Bronchial epithelial cell (primary cell): Measurements from ENCODE around the gene TPM2. TPM values are rescaled to one million over a fixed set of nuclear protein-coding genes. Genes with fewer than 3 reads are reported as not detected.
A peak's percentile ranks its signal among the peaks of the same experiment; 100 is the strongest.

Experiments used
- DNase-seq: peaks from one replicate; pipeline ENCODE4 v3.0.0-alpha.2; 2010; ENCODE audit warnings: low read depth
- FAIRE-seq: peaks from 2 replicates; lab custom pipeline; 2011; peaks lifted over from hg19 to GRCh38; lab: Jason Lieb, UNC
- H3K27me3 ChIP-seq: 2 replicates; pipeline ENCODE4 v1.5.1; 2011; ENCODE audit warnings: low read length; ENCODE audit not compliant: control insufficient read depth, insufficient read depth
- H3K36me3 ChIP-seq: 2 replicates; pipeline ENCODE4 v1.5.1; 2011; ENCODE audit warnings: low read length; ENCODE audit not compliant: control insufficient read depth, insufficient read depth
- H3K4me3 ChIP-seq: 2 replicates; pipeline ENCODE4 v1.5.1; 2011; ENCODE audit warnings: mild to moderate bottlenecking, low read depth, low read length, control low read depth
- CTCF ChIP-seq: IDR thresholded peaks from 2 replicates; pipeline ENCODE4 v1.5.1; 2011; ENCODE audit warnings: mild to moderate bottlenecking, moderate library complexity, low read length, control low read depth, inconsistent platforms; ENCODE audit not compliant: insufficient read depth, severe bottlenecking
- total RNA-seq: library from RNA; depleted of rRNA; stranded (reverse); fragments of >200 nt; gene quantifications from 2 replicates; pipeline ENCODE4 v1.2.1, GENCODE V29; 2014

TPM2 gene
- total RNA-seq, 1 donor from 2014 or later: 57.7 TPM

GRCh38 chr9:35667939-35668338 is 21.8 kb downstream of the TPM2 start:
- DNase-seq (no peak), FAIRE-seq (no peak)
- H3K4me3 ChIP-seq: no peak overlapping the region
- no peaks in the 10 kb centered on the region for H3K27me3 ChIP-seq
- no peak for TF ChIP-seq CTCF
- no peaks in the 10 kb centered on the region for H3K36me3 ChIP-seq

- no peaks in the 10 kb centered on the region for H3K36me3 ChIP-seq
- FAIRE-seq (no peak), DNase-seq (no peak)
- H3K27me3 ChIP-seq: no peaks in the 10 kb centered on the region
- no peak overlapping the region for H3K4me3 ChIP-seq
- no peak for TF ChIP-seq CTCF
Observed at GRCh38 chr9:35666549-35666948, 23.2 kb downstream of the TPM2 start.

- H3K4me3 ChIP-seq: no peak overlapping the region
- DNase-seq (no peak), FAIRE-seq (no peak)
- TF ChIP-seq CTCF: no peak
- no peaks in the 10 kb centered on the region for H3K36me3 ChIP-seq
- no peaks in the 10 kb centered on the region for H3K27me3 ChIP-seq
Observed at GRCh38 chr9:35666045-35666444, 23.7 kb downstream of the TPM2 start.

- DNase-seq (no peak), FAIRE-seq (no peak)
- no peaks in the 10 kb centered on the region for H3K27me3 ChIP-seq
- peaks cover 1% of the 10 kb centered on the region for H3K36me3 ChIP-seq
- no peak for TF ChIP-seq CTCF
- H3K4me3 ChIP-seq: peak overlapping the region; percentile 55
Observed at GRCh38 chr9:35665471-35665818, 24.3 kb downstream of the TPM2 start.

GRCh38 chr9:35664531-35665470 is 24.9 kb downstream of the TPM2 start, which contains the start of gene ARHGEF39:
ARHGEF39 (minus strand) TSS chr9:35665195; CDS start chr9:35665169, 26 bp downstream.
- H3K27me3 ChIP-seq: no peaks in the 10 kb centered on the region
- peak; percentile 70 for DNase-seq
- TF ChIP-seq CTCF: no peak
- H3K36me3 ChIP-seq: peaks cover 1% of the 10 kb centered on the region
- no peak for FAIRE-seq
- peak within 1 kb of the TSS; percentile 55 for H3K4me3 ChIP-seq
